GM12878 (cell line): ENCODE results near the gene C1S. TPM values are rescaled to one million over a fixed set of nuclear protein-coding genes. Genes with fewer than 3 reads are reported as not detected.

Source experiments
- ATAC-seq: fragments of 200-7000 bp; cut with Tn5 transposase; 3 replicates; pipeline ENCODE4 v1.9.1; 2020; ENCODE audit warnings: mild to moderate bottlenecking, moderate library complexity
- BruUV-seq: library from RNA; stranded (reverse); fragments of 400-500 nt; replicated peaks from 2 replicates; lab custom pipeline; 2021; lab: Mats Ljungman, UMichigan
- CTCF ChIA-PET: fragments of 300-600 bp; sonication (Branson Sonifier 250); formaldehyde crosslinking; extraction: SDS; loops from one replicate; lab custom pipeline; 2021; ENCODE audit warnings: inconsistent platforms; lab: Yijun Ruan, JAX
- POLR2A ChIA-PET: fragments of 350-600 bp; formaldehyde crosslinking; extraction: SDS; loops from one replicate; lab custom pipeline; 2021; ENCODE audit warnings: inconsistent platforms; lab: Charles Lee
- RAD21 ChIA-PET: fragments of 300-600 bp; sonication (Branson Sonifier 250); formaldehyde crosslinking; loops from one replicate; lab custom pipeline; 2023; ENCODE audit warnings: antibody characterized with exemption; ENCODE audit not compliant: unreplicated experiment; lab: Charles Lee
- SMC1A ChIA-PET: fragments of 300-600 bp; sonication (Branson Sonifier 250); formaldehyde crosslinking; loops from one replicate; lab custom pipeline; 2023; ENCODE audit not compliant: unreplicated experiment, uncharacterized antibody; lab: Charles Lee
- DNase-seq: peaks from one replicate; pipeline ENCODE4 v3.0.0-alpha.2; 2011; ENCODE audit warnings: low read depth, low spot score
- FAIRE-seq: peaks from 3 replicates; lab custom pipeline; 2011; peaks lifted over from hg19 to GRCh38; lab: Jason Lieb, UNC
- H2AFZ ChIP-seq: 2 replicates; pipeline ENCODE4 v1.6.0; 2011; ENCODE audit warnings: low read depth, low read length, control low read depth; ENCODE audit not compliant: control insufficient read depth
- H3K27ac ChIP-seq: 2 replicates; pipeline ENCODE4 v1.5.1; 2011; ENCODE audit warnings: control low read depth; ENCODE audit not compliant: control insufficient read depth, insufficient read depth
- H3K27me3 ChIP-seq, 2 experiments: replicated peaks in 1 of 2; 2 replicates each; pipeline versions ENCODE4 v1.6.0 to v1.6.1; 2011; ENCODE audit warnings: low read length in 1 of 2; ENCODE audit not compliant: control insufficient read depth in 2 of 2, insufficient read depth in 2 of 2
- H3K36me3 ChIP-seq, 2 experiments: 2 replicates each; pipeline ENCODE4 v1.5.1; 2011; ENCODE audit warnings: low read length in 1 of 2; ENCODE audit not compliant: control insufficient read depth in 2 of 2, insufficient read depth in 2 of 2
- H3K4me1 ChIP-seq: 2 replicates; pipeline ENCODE4 v1.6.1; 2011; ENCODE audit warnings: mild to moderate bottlenecking, low read length, moderate library complexity, mixed read lengths; ENCODE audit not compliant: control insufficient read depth, insufficient read depth
- H3K4me2 ChIP-seq: 2 replicates; pipeline ENCODE4 v1.6.0; 2011; ENCODE audit warnings: control low read depth; ENCODE audit not compliant: control insufficient read depth, insufficient read depth
- H3K4me3 ChIP-seq: fragments of 200-600 bp; sonication (generic); 2 replicates; pipeline ENCODE4 v1.5.1; 2016
- H3K79me2 ChIP-seq: 2 replicates; pipeline ENCODE4 v1.6.0; 2011; ENCODE audit warnings: low read length; ENCODE audit not compliant: control insufficient read depth, insufficient read depth
- H3K9ac ChIP-seq: 2 replicates; pipeline ENCODE4 v1.8.0; 2011; ENCODE audit warnings: low read length, control low read depth, mixed read lengths; ENCODE audit not compliant: control insufficient read depth, insufficient read depth
- H3K9me3 ChIP-seq: replicated peaks from 3 replicates; pipeline ENCODE4 v1.5.1; 2011; ENCODE audit warnings: mild to moderate bottlenecking, low read length; ENCODE audit not compliant: control insufficient read depth, insufficient read depth
- H4K20me1 ChIP-seq: 2 replicates; pipeline ENCODE4 v1.6.0; 2011; ENCODE audit not compliant: control insufficient read depth, insufficient read depth
- BHLHE40 ChIP-seq, 2 experiments: fragments of 450-650 bp in 1 of 2; IDR thresholded peaks; 2 replicates each; pipeline ENCODE4 v1.6.1; 2011 to 2017; ENCODE audit warnings: low read depth in 2 of 2, borderline replicate concordance in 1 of 2, improper control_type of control experiment in 1 of 2, low read length in 1 of 2, mild to moderate bottlenecking in 1 of 2
- MTA3 ChIP-seq: IDR thresholded peaks from 2 replicates; pipeline ENCODE4 v1.6.1; 2012; ENCODE audit warnings: low read length, inconsistent platforms, borderline replicate concordance
- NRF1 ChIP-seq: conservative IDR thresholded peaks from 2 replicates; pipeline ENCODE4 v1.6.1; 2011; ENCODE audit warnings: mild to moderate bottlenecking, low read depth, low read length, improper control_type of control experiment
- PAX5 ChIP-seq: IDR thresholded peaks from 2 replicates; pipeline ENCODE4 v1.6.1; 2011; ENCODE audit warnings: low read depth, low read length, borderline replicate concordance
- STAT1 ChIP-seq: fragments of 450-650 bp; conservative IDR thresholded peaks from 2 replicates; pipeline ENCODE4 v1.6.1; 2014; ENCODE audit warnings: antibody characterized with exemption, mild to moderate bottlenecking
- STAT3 ChIP-seq: IDR thresholded peaks from 2 replicates; pipeline ENCODE4 v1.6.1; 2011; ENCODE audit warnings: low read depth, low read length, improper control_type of control experiment
- TCF12 ChIP-seq: IDR thresholded peaks from 2 replicates; pipeline ENCODE4 v1.6.1; 2011; ENCODE audit warnings: low read depth, mild to moderate bottlenecking, low read length
- ZNF24 ChIP-seq: fragments of 450-650 bp; IDR thresholded peaks from 2 replicates; pipeline ENCODE4 v1.6.1; 2017; ENCODE audit warnings: antibody characterized with exemption, mild to moderate bottlenecking
- WGBS: methylation state at CpG from one replicate; pipeline ENCODE4 v1.1.6; 2016; ENCODE audit warnings: low lambda C conversion rate; ENCODE audit not compliant: insufficient replicate concordance, insufficient coverage; ENCODE audit errors: missing lambda C conversion rate; 5-methylcytosine and 5-hydroxymethylcytosine counted together
- in situ Hi-C: fragments of 300-500 bp; cut with MboI; formaldehyde crosslinking; loops from 9 replicates; pipeline ENCODE4 v1.14.3; 2018; ENCODE audit warnings: mixed read lengths
- intact Hi-C: fragments of 100-400 bp; cut with micrococcal nuclease; formaldehyde crosslinking; loops from one replicate; pipeline ENCODE4 v1.14.2; 2022; ENCODE audit not compliant: unreplicated experiment
- polyA plus RNA-seq, 11 experiments: library from polyadenylated mRNA; depleted of rRNA in 4 of 11; unstranded in 6 of 11; stranded (reverse) in 5 of 11; fragments of >200 nt; fragmentation: Nextera tagmentation in 4 of 11; fragmentation: Illumina TruSeq in 1 of 11; extraction: Ambion mirVana in 4 of 11; extraction: Trizol in 1 of 11; gene quantifications; 1 replicate in 1 of 11; 2 replicates in 10 of 11; pipeline versions ENCODE4 v1.2.1 to v1.2.3, GENCODE V29; 2011 to 2016; ENCODE audit warnings: inconsistent platforms in 2 of 11, missing spikeins in 2 of 11, low read depth in 1 of 11
- total RNA-seq, 4 experiments: library from RNA; depleted of rRNA in 3 of 4; stranded (reverse); fragments of >200 nt in 3 of 4; fragmentation: Illumina TruSeq in 1 of 4; extraction: Trizol in 1 of 4; gene quantifications; 2 replicates each; pipeline versions ENCODE4 v1.2.1 to v1.2.3, GENCODE V29; 2013 to 2021
- TF ChIP-seq, protein P1 (sequence below): fragments of 450-650 bp; formaldehyde crosslinking; IDR thresholded peaks from 2 replicates; pipeline ENCODE4 v1.5.0; 2022; ENCODE audit warnings: mild to moderate bottlenecking, missing genetic modification characterization
- TF ChIP-seq, protein P2 (sequence below): IDR thresholded peaks from 2 replicates; pipeline ENCODE4 v1.6.1; 2012; ENCODE audit warnings: low read depth, low read length, improper control_type of control experiment

C1S gene
- total and polyA plus RNA-seq, 10 of the 15 experiments (the other 5 are each of a cell fraction or from before 2014, with no cell fraction given) = 0.10 to 1.4 (median 0.42) TPM

DNA sequence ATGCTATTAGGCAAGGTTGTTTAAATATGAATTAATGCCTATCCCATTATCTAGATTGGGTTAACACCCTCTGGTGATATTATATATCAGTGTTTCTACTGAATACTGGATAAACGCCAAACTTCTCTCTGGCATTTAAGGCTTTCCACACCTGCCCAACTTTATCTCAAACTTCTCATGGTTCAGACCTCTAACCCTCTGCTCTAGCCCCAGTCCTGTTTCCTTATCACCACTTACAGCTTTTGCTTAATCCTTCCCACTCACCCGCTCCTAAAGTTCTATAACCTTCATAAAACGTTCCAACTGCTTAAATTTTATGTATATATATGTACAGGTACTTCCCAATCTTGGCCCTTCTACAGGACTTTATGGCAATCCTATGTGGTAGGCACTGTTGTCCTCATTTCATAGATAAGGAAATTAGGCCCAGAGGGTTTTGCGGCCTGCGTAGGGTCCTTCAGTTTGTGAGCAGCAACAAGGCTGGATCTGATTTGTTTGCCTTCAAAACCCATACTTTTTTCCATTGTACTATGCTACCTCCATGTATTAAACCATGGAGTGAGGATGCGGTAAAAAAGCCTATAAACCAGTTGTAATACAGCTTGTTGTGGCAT lies 43.5 kb upstream of the C1S start:
- Histone ChIP-seq H2AFZ (no peak overlapping the region), H3K9me3 (no peaks in the 10 kb centered on the region), H3K4me3 (peak overlapping the region; percentile 91), H4K20me1 (no peaks in the 10 kb centered on the region; the same call in 1 of the 2 replicates), H3K27me3 (no peaks in the 10 kb centered on the region), H3K27ac (no peak overlapping the region), H3K4me1 (no peaks in the 10 kb centered on the region), H3K36me3 (no peaks in the 10 kb centered on the region), H3K79me2 (peaks cover 16% of the 10 kb centered on the region), H3K9ac (0 out of 2 replicates have a peak overlapping the region, but pooled peaks have one; percentile 1), H3K4me2 (peak overlapping the region; percentile 44)
- DNase-seq (no peak), ATAC-seq (no peak), FAIRE-seq (no peak)
- in situ Hi-C loops = no loop called here
- 76% methylated on average over 6 of the region's 6 CpGs for WGBS
- POLR2A ChIA-PET = interaction anchor here (0.9 to 2.9 kb wide), 4 partner anchors 11 to 96 kb away, joined by 3 to 10 read pairs (median 4); no protein-coding TSS in a partner anchor
- CTCF ChIA-PET = interaction anchor here (0.8 to 2.6 kb wide), 11 partner anchors 9 to 144 kb away, joined by 3 to 13 read pairs (median 5); partner anchors contain the start of genes C1R and SPSB2
- BruUV-seq = TSS peak; percentile 73
- intact Hi-C loops = loop anchor here (5.0 kb wide), 2 partner anchors 45 to 75 kb away; partner anchors contain the start of genes C1R, EMG1 and PHB2
- TF ChIP-seq STAT3 = no peak
- SMC1A ChIA-PET = interaction anchor here (0.9 to 3.6 kb wide), 6 partner anchors 9 to 96 kb away, joined by 3 to 11 read pairs (median 6); partner anchors contain the start of gene C1RL
- RAD21 ChIA-PET = interaction anchor here (1.3 to 2.8 kb wide), 3 partner anchors 58 to 96 kb away, joined by 4 to 14 read pairs (median 5); partner anchors contain the start of genes C12orf57 and RNU7-1

DNA sequence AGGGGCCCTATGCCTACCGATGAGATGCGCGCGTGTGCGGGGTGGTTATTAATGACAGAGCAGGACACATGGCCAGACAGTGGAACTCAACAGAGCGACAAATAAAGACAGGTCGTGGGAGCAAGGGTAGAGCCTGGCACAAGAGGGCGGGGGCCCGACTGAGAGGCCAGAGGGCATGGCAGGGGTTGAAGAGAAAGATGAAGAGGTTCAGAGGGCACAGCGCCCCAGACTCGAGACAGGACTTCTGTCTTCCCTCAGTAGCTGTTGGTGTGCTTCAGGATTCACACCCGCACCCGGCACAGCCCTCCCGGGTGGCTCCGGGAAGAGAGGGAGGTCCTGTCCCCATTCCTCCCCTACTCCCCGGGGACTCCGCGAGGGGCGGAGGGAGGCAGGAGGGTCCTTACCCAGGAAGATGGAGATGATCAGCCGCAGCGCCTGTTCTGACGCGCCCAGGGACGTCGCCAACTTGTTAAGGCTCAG lies 42.6 kb upstream of the C1S start:
- peak; percentile 52 for ATAC-seq
- peak overlapping the region; percentile 44; the same call in 1 of the 2 replicates for H3K4me2 ChIP-seq
- no peaks in the 10 kb centered on the region for H3K36me3 ChIP-seq
- H3K4me3 ChIP-seq = peak overlapping the region; percentile 91
- peak overlapping the region; percentile 79 for H3K9ac ChIP-seq
- intact Hi-C loops (loop anchor here (2.0 to 5.0 kb wide), 3 partner anchors 46 to 74 kb away; partner anchors contain the start of genes C12orf57, C1R, EMG1 and PHB2), in situ Hi-C loops (no loop called here)
- no peaks in the 10 kb centered on the region for H3K9me3 ChIP-seq
- no TSS peak for BruUV-seq
- ChIA-PET SMC1A (interaction anchor here (0.9 to 3.6 kb wide), 11 partner anchors 12 to 95 kb away, joined by 3 to 11 read pairs (median 5); partner anchors contain the start of genes C12orf57, C1RL and RNU7-1), CTCF (interaction anchor here (0.7 to 2.6 kb wide), 30 partner anchors 8 to 148 kb away, joined by 3 to 13 read pairs (median 4); partner anchors contain the start of genes C12orf57, C1R, C1RL and CLSTN3), RAD21 (interaction anchor here (0.8 to 2.8 kb wide), 12 partner anchors 53 to 95 kb away, joined by 3 to 14 read pairs (median 4); partner anchors contain the start of genes C12orf57 and RNU7-1), POLR2A (interaction anchor here (0.7 to 2.9 kb wide), 15 partner anchors 10 to 166 kb away, joined by 3 to 11 read pairs (median 5); partner anchors contain the start of genes C12orf57, C1RL, RNU7-1 and USP5)
- H3K79me2 ChIP-seq = peaks cover 16% of the 10 kb centered on the region
- no peaks in the 10 kb centered on the region; the same call in 1 of the 2 replicates for H4K20me1 ChIP-seq
- peak overlapping the region; percentile 75 for H3K27ac ChIP-seq
- DNase-seq = no peak
- H3K4me1 ChIP-seq = no peaks in the 10 kb centered on the region
- H3K27me3 ChIP-seq = no peaks in the 10 kb centered on the region
- WGBS = 0% methylated on average over 25 of the region's 25 CpGs
- H2AFZ ChIP-seq = peak overlapping the region; percentile 91
- FAIRE-seq = no peak
- TF ChIP-seq, protein P1, sequence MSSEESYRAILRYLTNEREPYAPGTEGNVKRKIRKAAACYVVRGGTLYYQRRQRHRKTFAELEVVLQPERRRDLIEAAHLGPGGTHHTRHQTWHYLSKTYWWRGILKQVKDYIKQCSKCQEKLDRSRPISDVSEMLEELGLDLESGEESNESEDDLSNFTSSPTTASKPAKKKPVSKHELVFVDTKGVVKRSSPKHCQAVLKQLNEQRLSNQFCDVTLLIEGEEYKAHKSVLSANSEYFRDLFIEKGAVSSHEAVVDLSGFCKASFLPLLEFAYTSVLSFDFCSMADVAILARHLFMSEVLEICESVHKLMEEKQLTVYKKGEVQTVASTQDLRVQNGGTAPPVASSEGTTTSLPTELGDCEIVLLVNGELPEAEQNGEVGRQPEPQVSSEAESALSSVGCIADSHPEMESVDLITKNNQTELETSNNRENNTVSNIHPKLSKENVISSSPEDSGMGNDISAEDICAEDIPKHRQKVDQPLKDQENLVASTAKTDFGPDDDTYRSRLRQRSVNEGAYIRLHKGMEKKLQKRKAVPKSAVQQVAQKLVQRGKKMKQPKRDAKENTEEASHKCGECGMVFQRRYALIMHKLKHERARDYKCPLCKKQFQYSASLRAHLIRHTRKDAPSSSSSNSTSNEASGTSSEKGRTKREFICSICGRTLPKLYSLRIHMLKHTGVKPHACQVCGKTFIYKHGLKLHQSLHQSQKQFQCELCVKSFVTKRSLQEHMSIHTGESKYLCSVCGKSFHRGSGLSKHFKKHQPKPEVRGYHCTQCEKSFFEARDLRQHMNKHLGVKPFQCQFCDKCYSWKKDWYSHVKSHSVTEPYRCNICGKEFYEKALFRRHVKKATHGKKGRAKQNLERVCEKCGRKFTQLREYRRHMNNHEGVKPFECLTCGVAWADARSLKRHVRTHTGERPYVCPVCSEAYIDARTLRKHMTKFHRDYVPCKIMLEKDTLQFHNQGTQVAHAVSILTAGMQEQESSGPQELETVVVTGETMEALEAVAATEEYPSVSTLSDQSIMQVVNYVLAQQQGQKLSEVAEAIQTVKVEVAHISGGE (CRISPR knock-in tag) = no peak
- no peak for TF ChIP-seq TCF12
- no peak for TF ChIP-seq BHLHE40 (IDR thresholded peaks at IDR 0.05; ENCODE audit: borderline replicate concordance in 1 of 2, low read depth in 2 of 2, low read length in 1 of 2)
- no peak for TF ChIP-seq ZNF24
- no peak for TF ChIP-seq STAT1
- no peak for TF ChIP-seq NRF1
- no peak for TF ChIP-seq PAX5
- no peak for TF ChIP-seq MTA3
- TF ChIP-seq, protein P2, sequence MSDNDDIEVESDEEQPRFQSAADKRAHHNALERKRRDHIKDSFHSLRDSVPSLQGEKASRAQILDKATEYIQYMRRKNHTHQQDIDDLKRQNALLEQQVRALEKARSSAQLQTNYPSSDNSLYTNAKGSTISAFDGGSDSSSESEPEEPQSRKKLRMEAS = peak; percentile 3; the same call in 1 of the 2 replicates
